Breast epithelium (tissue), 3 donors: ENCODE measurements around the gene PPP1R1B.

Experiments
- CTCF ChIP-seq, 3 donors: fragments of 450-650 bp; IDR thresholded peaks; one replicate each; pipeline ENCODE4 v1.5.1; 2016 to 2017; ENCODE audit warnings: antibody characterized with exemption in 3 of 3, mild to moderate bottlenecking in 3 of 3, moderate library complexity in 3 of 3
- POLR2A ChIP-seq: fragments of 450-650 bp; IDR thresholded peaks from one replicate; pipeline ENCODE4 v1.6.1; 2016; ENCODE audit warnings: antibody characterized with exemption, mild to moderate bottlenecking, moderate library complexity
- POLR2AphosphoS5 ChIP-seq, 3 donors: sonication (generic); formaldehyde crosslinking; IDR thresholded peaks; one replicate each; pipeline ENCODE4 v1.6.1; 2017; ENCODE audit warnings: antibody characterized with exemption in 3 of 3

- no peak for TF ChIP-seq CTCF (IDR thresholded peaks at IDR 0.05)
- no peak for TF ChIP-seq POLR2AphosphoS5 (IDR thresholded peaks at IDR 0.05)
- TF ChIP-seq POLR2A = no peak
Observed at GRCh38 chr17:39678340-39679116, 51.8 kb downstream of the PPP1R1B start.
